ENCODE measurements around the gene SORT1. TPM values are rescaled to one million over a fixed set of nuclear protein-coding genes. Genes with fewer than 3 reads are reported as not detected.

Gene SORT1
- total RNA-seq, 1 donor from 2014 or later, result 183 TPM

DNA sequence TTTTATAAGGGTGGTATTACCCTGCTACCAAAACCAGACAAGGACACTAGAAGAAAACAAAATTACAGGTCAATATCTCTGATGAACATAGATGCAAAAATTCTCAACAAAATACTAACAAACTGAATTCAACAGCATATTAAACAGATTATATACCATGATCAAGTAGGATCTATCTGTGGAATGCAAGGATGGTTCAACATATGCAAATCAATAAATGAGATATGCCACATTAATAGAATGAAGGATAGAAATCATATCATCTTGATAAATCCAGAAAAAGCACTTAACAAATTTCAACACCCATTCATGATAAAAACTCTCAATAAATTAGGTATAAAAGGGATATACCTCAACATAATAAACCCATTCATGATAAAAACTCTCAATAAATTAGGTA is 66.6 kb downstream of the SORT1 start:
- intact Hi-C loops (cut with DNase I), result no loop called here
- H3K9me3 ChIP-seq, result peaks cover 10% of the 10 kb centered on the region
- TF ChIP-seq, protein P1, sequence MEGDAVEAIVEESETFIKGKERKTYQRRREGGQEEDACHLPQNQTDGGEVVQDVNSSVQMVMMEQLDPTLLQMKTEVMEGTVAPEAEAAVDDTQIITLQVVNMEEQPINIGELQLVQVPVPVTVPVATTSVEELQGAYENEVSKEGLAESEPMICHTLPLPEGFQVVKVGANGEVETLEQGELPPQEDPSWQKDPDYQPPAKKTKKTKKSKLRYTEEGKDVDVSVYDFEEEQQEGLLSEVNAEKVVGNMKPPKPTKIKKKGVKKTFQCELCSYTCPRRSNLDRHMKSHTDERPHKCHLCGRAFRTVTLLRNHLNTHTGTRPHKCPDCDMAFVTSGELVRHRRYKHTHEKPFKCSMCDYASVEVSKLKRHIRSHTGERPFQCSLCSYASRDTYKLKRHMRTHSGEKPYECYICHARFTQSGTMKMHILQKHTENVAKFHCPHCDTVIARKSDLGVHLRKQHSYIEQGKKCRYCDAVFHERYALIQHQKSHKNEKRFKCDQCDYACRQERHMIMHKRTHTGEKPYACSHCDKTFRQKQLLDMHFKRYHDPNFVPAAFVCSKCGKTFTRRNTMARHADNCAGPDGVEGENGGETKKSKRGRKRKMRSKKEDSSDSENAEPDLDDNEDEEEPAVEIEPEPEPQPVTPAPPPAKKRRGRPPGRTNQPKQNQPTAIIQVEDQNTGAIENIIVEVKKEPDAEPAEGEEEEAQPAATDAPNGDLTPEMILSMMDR (IDR thresholded peaks at IDR 0.05), result no peak
- DNase-seq (no peak), ATAC-seq (no peak)
- H3K27me3 ChIP-seq, result no peaks in the 10 kb centered on the region
- no peaks in the 10 kb centered on the region for H3K4me1 ChIP-seq
- H3K27ac ChIP-seq, result no peak overlapping the region
- no peak overlapping the region for H3K4me3 ChIP-seq
- H3K36me3 ChIP-seq, result peaks cover 76% of the 10 kb centered on the region

DNA sequence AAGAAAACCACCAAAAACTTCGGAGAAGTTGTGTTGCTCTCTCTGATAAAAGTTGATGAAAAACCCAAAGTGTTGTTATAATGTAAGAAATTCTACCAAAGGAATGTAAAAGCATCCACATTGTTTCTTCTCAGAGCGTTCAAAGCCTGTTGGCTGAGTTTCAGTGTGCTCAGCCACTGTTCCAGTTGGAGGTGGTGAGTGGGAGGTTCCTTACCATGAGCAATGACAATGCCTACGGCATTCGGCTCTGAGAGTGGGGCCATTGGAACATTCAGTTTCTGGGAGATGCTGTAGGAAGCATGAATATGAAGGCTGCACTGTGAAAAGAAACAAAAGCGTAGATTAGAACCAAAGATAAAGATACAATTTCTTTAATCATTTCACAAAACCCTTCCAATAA is 70.4 kb downstream of the SORT1 start:
- no peaks in the 10 kb centered on the region for H3K4me1 ChIP-seq
- intact Hi-C loops (cut with DNase I), result no loop called here

DNA sequence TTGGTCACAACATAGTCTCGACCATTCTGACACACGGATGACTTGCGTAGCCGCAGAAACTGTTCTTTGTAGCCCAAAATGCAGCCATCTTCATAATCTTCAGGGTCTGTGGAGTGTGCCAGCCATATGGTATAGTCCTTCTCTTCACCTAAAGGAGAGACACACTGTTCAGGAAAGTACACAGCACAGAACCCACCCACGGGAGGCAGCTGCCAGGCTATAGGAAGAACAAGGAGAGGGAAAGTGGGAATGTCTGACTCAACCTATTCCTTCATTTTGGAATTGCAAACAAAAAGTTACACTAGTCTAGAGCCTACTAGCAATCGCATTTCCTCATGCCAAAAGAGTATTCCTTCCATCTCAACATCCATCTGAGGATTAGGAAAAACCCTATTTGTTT is 74.7 kb downstream of the SORT1 start:
- Histone ChIP-seq H3K27me3 (no peaks in the 10 kb centered on the region), H3K27ac (no peak overlapping the region), H3K36me3 (peaks cover 97% of the 10 kb centered on the region), H3K4me1 (no peaks in the 10 kb centered on the region), H3K4me3 (no peak overlapping the region), H3K9me3 (no peaks in the 10 kb centered on the region)
- no peak for ATAC-seq
- intact Hi-C loops (cut with DNase I), result no loop called here
- DNase-seq, result no peak
- TF ChIP-seq, protein P1 (IDR thresholded peaks at IDR 0.05), result no peak

More for the DNA sequence above, 70.4 kb downstream of the SORT1 start:
- TF ChIP-seq, protein P1 (IDR thresholded peaks at IDR 0.05), result no peak
- Histone ChIP-seq H3K27me3 (no peaks in the 10 kb centered on the region), H3K27ac (no peak overlapping the region), H3K9me3 (peaks cover 10% of the 10 kb centered on the region), H3K36me3 (peaks cover 80% of the 10 kb centered on the region), H3K4me3 (no peak overlapping the region)
- no peak for DNase-seq
- no peak for ATAC-seq

DNA sequence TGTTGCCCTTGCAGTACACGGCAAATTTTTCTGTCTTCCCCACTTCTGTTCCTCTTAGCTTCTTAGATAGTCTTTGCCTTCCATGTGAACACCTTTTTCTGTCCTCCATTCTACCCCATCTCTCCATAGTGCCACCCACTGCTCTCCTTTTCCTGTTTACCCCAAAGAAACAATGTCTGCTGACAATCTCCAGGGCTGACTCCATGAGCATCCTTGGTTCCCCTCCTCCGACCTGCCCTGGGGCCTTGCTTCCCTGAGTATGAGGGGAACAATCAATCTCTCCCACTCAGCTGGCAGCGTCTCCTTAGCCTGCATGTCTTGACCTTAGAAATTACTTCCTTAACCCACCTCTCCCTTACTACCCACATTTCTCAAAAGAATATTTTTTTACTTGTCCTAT is 78.6 kb downstream of the SORT1 start:
- Histone ChIP-seq H3K4me3 (no peak overlapping the region), H3K36me3 (peaks cover 100% of the 10 kb centered on the region), H3K27ac (no peak overlapping the region), H3K4me1 (no peaks in the 10 kb centered on the region), H3K27me3 (no peaks in the 10 kb centered on the region), H3K9me3 (no peaks in the 10 kb centered on the region)
- intact Hi-C loops (cut with DNase I), result no loop called here
- no peak for DNase-seq
- TF ChIP-seq, protein P1 (IDR thresholded peaks at IDR 0.05), result no peak
- ATAC-seq, result no peak

DNA sequence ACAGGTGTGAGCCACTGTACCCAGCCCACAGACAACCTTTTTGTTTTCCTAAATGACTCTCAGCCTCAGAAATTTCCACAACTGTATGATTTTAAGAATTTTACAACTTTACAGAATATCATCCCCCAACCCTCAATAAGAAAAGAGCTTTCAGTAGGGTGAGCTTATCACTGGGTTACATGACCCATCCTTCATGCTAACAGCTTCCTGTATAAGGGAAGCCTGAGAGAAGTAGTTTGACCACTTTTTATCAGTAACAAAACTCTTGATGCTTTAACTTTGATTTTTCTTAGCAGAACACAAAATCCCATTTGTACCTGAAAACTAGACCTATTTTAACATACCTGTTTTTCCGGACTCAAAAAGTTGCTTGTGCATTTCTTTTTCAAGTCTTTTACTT is 81.2 kb downstream of the SORT1 start:
- TF ChIP-seq, protein P1 (IDR thresholded peaks at IDR 0.05), result no peak
- ATAC-seq, result no peak
- Histone ChIP-seq H3K9me3 (no peaks in the 10 kb centered on the region), H3K4me1 (peaks cover 5% of the 10 kb centered on the region), H3K27ac (no peak overlapping the region), H3K36me3 (peaks cover 89% of the 10 kb centered on the region), H3K4me3 (no peak overlapping the region), H3K27me3 (no peaks in the 10 kb centered on the region)
- no peak for DNase-seq
- intact Hi-C loops (cut with DNase I), result no loop called here

DNA sequence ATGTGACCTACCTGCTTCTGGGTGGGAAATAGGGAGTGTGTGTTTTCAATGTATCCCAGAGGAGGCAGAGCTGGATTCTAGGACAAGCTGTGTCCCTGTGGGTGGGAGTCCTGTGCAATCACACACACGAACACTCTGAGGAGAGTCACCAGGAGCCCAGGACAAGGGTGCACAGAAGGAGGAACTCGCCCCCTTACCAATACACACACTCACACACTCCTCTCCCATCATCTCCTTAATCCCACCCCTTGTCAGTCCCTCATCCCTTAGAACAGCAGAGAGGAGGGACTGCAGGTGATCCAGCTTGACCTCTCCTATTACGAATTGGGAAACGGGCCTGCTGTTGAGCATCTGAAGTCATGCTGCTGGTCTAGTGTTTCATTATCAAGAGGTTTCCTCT is 82.4 kb downstream of the SORT1 start:
- DNase-seq (no peak), ATAC-seq (no peak)
- Histone ChIP-seq H3K9me3 (no peaks in the 10 kb centered on the region), H3K27me3 (no peaks in the 10 kb centered on the region), H3K4me3 (no peak overlapping the region), H3K4me1 (peaks cover 5% of the 10 kb centered on the region), H3K27ac (no peak overlapping the region), H3K36me3 (peaks cover 81% of the 10 kb centered on the region)
- intact Hi-C loops (cut with DNase I), result no loop called here
- TF ChIP-seq, protein P1 (IDR thresholded peaks at IDR 0.05), result no peak

Measured in upper lobe of right lung (tissue), 1 donor.